Osteoblast (primary cell): Measurements from ENCODE around the gene AIMP1. TPM values are rescaled to one million over a fixed set of nuclear protein-coding genes. Genes with fewer than 3 reads are reported as not detected.

Experiments
- DNase-seq: peaks from one replicate; pipeline ENCODE4 v3.0.0; 2011; ENCODE audit warnings: low spot score, mixed read lengths; ENCODE audit not compliant: insufficient read length; ENCODE audit errors: missing footprints
- H2AFZ ChIP-seq: 2 replicates; pipeline ENCODE4 v1.6.0; 2011; ENCODE audit warnings: mild to moderate bottlenecking, low read length
- H3K27ac ChIP-seq: 2 replicates; pipeline ENCODE4 v1.5.1; 2011; ENCODE audit warnings: mild to moderate bottlenecking, low read depth, low read length, moderate library complexity
- H3K27me3 ChIP-seq: 2 replicates; pipeline ENCODE4 v1.6.0; 2012; ENCODE audit warnings: mild to moderate bottlenecking, control low read depth, inconsistent platforms, low read length, moderate library complexity; ENCODE audit not compliant: insufficient read depth
- H3K36me3 ChIP-seq: 2 replicates; pipeline ENCODE4 v1.5.1; 2011; ENCODE audit warnings: mild to moderate bottlenecking, low read length, control low read depth, moderate library complexity; ENCODE audit not compliant: insufficient read depth
- H3K4me1 ChIP-seq: 2 replicates; pipeline ENCODE4 v1.5.1; 2011; ENCODE audit warnings: mild to moderate bottlenecking, low read length, control low read depth, moderate library complexity; ENCODE audit not compliant: insufficient read depth
- H3K4me2 ChIP-seq: 2 replicates; pipeline ENCODE4 v1.6.0; 2011; ENCODE audit warnings: mild to moderate bottlenecking, low read length; ENCODE audit not compliant: insufficient read depth
- H3K4me3 ChIP-seq: fragments of 200-600 bp; sonication (generic); 3 replicates; pipeline ENCODE4 v1.5.1; 2012; ENCODE audit warnings: mild to moderate bottlenecking, low read length, inconsistent platforms; ENCODE audit not compliant: insufficient read depth
- H3K79me2 ChIP-seq: 2 replicates; pipeline ENCODE4 v1.6.0; 2012; ENCODE audit warnings: mild to moderate bottlenecking, low read length, control low read depth, inconsistent platforms; ENCODE audit not compliant: insufficient read depth
- H3K9me3 ChIP-seq: 2 replicates; pipeline ENCODE4 v1.5.1; 2011; ENCODE audit warnings: low read depth, low read length, control low read depth
- H4K20me1 ChIP-seq: 2 replicates; pipeline ENCODE4 v1.6.0; 2012; ENCODE audit warnings: mild to moderate bottlenecking, low read length, control low read depth; ENCODE audit not compliant: insufficient read depth
- CTCF ChIP-seq: IDR thresholded peaks from 2 replicates; pipeline ENCODE4 v1.5.1; 2011; ENCODE audit warnings: mild to moderate bottlenecking, low read depth, low read length, moderate library complexity; ENCODE audit errors: extremely low read depth
- total RNA-seq: library from RNA; depleted of rRNA; stranded (reverse); fragments of >200 nt; gene quantifications from 2 replicates; pipeline ENCODE4 v1.2.3, GENCODE V29; 2012

Gene AIMP1
- total RNA-seq, 1 donor = 27.9 TPM

GRCh38 chr4:106368678-106369077 is 52.3 kb downstream of the AIMP1 start, which contains the start of gene GIMD1:
Gene GIMD1 (minus strand): TSS chr4:106368778. CDS start chr4:106367435, 1,343 bp downstream.
- Histone ChIP-seq H3K9me3 (no peaks in the 10 kb centered on the region), H2AFZ (peak within 1 kb of the TSS; percentile 84), H3K4me3 (peak within 1 kb of the TSS; percentile 48), H3K36me3 (no peaks in the 10 kb centered on the region), H3K27ac (no peak within 1 kb of the TSS), H3K79me2 (no peaks in the 10 kb centered on the region), H3K27me3 (no peaks in the 10 kb centered on the region), H4K20me1 (no peaks in the 10 kb centered on the region), H3K4me1 (peaks cover 30% of the 10 kb centered on the region), H3K4me2 (peak within 1 kb of the TSS; percentile 76)
- no peak for TF ChIP-seq CTCF
- DNase-seq = no peak

GRCh38 chr4:106369456-106370060 is 53.2 kb downstream of the AIMP1 start:
- DNase-seq = no peak
- H3K4me2 ChIP-seq = peak overlapping the region; percentile 76
- H3K27me3 ChIP-seq = no peaks in the 10 kb centered on the region
- H3K27ac ChIP-seq = no peak overlapping the region
- no peaks in the 10 kb centered on the region for H3K36me3 ChIP-seq
- H3K79me2 ChIP-seq = no peaks in the 10 kb centered on the region
- no peaks in the 10 kb centered on the region for H4K20me1 ChIP-seq
- H2AFZ ChIP-seq = peak overlapping the region; percentile 84
- H3K9me3 ChIP-seq = no peaks in the 10 kb centered on the region
- TF ChIP-seq CTCF = peak; percentile 84
- peaks cover 26% of the 10 kb centered on the region for H3K4me1 ChIP-seq
- H3K4me3 ChIP-seq = peak overlapping the region; percentile 48

GRCh38 chr4:106370214-106370613 is 53.9 kb downstream of the AIMP1 start:
- DNase-seq = no peak
- TF ChIP-seq CTCF = no peak
- no peaks in the 10 kb centered on the region for H3K79me2 ChIP-seq
- peaks cover 19% of the 10 kb centered on the region for H3K4me1 ChIP-seq
- H4K20me1 ChIP-seq = no peaks in the 10 kb centered on the region
- H2AFZ ChIP-seq = peak overlapping the region; percentile 77
- H3K27ac ChIP-seq = no peak overlapping the region
- no peak overlapping the region for H3K4me3 ChIP-seq
- H3K27me3 ChIP-seq = no peaks in the 10 kb centered on the region
- H3K9me3 ChIP-seq = no peaks in the 10 kb centered on the region
- H3K4me2 ChIP-seq = peak overlapping the region; percentile 76
- no peaks in the 10 kb centered on the region for H3K36me3 ChIP-seq

GRCh38 chr4:106371161-106371560 is 54.8 kb downstream of the AIMP1 start:
- H3K79me2 ChIP-seq = no peaks in the 10 kb centered on the region
- H3K27me3 ChIP-seq = no peaks in the 10 kb centered on the region
- TF ChIP-seq CTCF = no peak
- no peaks in the 10 kb centered on the region for H3K9me3 ChIP-seq
- no peak for DNase-seq
- no peak overlapping the region for H3K4me2 ChIP-seq
- no peak overlapping the region for H2AFZ ChIP-seq
- H3K4me1 ChIP-seq = peaks cover 10% of the 10 kb centered on the region
- H3K4me3 ChIP-seq = no peak overlapping the region
- H3K27ac ChIP-seq = no peak overlapping the region
- H4K20me1 ChIP-seq = no peaks in the 10 kb centered on the region
- no peaks in the 10 kb centered on the region for H3K36me3 ChIP-seq
